HUES48 (cell line): ENCODE results near the gene SAMD11.

ENCODE experiments used
- H3K27ac ChIP-seq: one replicate; pipeline ENCODE4 v1.7.0; 2013; ENCODE audit warnings: low read depth, low read length, inconsistent platforms
- H3K27me3 ChIP-seq: 2 replicates; pipeline ENCODE4 v1.6.1; 2013; ENCODE audit warnings: mild to moderate bottlenecking, low read length; ENCODE audit not compliant: control insufficient read depth, insufficient read depth
- H3K36me3 ChIP-seq: 2 replicates; pipeline ENCODE4 v1.6.1; 2013; ENCODE audit warnings: low read length; ENCODE audit not compliant: control insufficient read depth, insufficient read depth
- H3K4me1 ChIP-seq: 2 replicates; pipeline ENCODE4 v1.6.1; 2013; ENCODE audit warnings: mild to moderate bottlenecking, low read length; ENCODE audit not compliant: control insufficient read depth, insufficient read depth
- H3K4me3 ChIP-seq: 2 replicates; pipeline ENCODE4 v1.5.1; 2013; ENCODE audit warnings: mild to moderate bottlenecking, low read depth, low read length
- H3K9ac ChIP-seq: 2 replicates; pipeline ENCODE4 v1.6.1; 2013; ENCODE audit warnings: mild to moderate bottlenecking, low read depth, low read length, moderate library complexity
- H3K9me3 ChIP-seq: 2 replicates; pipeline ENCODE4 v1.6.1; 2013; ENCODE audit warnings: low read length; ENCODE audit not compliant: control insufficient read depth, insufficient read depth

Gene SAMD11

GRCh38 chr1:906600-907420 lies 16.9 kb upstream of the SAMD11 start:
- peaks cover 69% of the 10 kb centered on the region for H3K27me3 ChIP-seq
- H3K4me1 ChIP-seq = 0 out of 2 replicates have a peak, but pooled peaks cover 2% of the 10 kb centered on the region
- H3K4me3 ChIP-seq = no peak overlapping the region
- no peaks in the 10 kb centered on the region for H3K36me3 ChIP-seq
- H3K27ac ChIP-seq = no peak overlapping the region
- no peaks in the 10 kb centered on the region for H3K9me3 ChIP-seq
- no peak overlapping the region for H3K9ac ChIP-seq

DNA sequence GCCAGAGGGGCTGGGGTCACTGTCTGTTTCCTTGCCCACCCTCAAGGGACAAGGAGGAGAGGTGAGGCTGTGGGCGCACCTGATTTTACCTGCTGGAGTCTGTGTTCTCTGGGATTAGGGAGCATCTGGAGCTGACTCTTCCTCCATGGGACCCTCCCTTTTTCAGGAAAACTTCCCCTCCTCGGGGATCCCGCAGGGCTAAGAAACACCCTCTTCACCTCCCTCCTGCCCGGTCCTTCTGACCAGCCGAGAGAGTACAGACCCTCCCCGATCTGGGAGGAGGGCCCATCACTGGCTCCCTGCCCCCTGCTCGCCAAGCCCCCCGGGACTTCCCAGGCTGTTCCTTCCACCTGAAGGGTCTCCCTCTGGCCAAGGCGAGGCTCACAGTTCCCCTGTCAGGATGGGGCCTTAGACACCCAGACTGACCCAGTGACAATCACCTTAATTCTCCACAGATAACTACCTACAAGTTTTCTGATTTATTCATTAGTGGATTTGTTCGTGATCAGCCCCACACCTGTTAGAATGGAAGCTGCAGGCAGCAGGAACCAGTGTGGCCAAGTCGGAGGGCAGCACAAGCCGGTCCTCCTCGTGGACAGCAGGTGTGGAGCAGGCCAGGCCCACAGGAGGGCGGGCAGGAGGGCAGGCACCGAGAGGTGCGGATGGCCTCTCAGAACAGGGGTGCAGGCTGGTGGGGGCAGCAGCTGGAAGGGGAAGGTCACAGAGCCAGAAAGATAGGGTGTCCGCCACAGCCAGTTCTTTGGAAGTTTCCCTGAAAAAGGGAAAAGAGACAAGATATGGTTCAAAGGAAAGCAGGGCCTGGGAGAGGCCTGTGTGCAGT lies 15.9 kb upstream of the SAMD11 start:
- H3K9me3 ChIP-seq = no peaks in the 10 kb centered on the region
- H3K27me3 ChIP-seq = peaks cover 74% of the 10 kb centered on the region
- H3K27ac ChIP-seq = no peak overlapping the region
- no peaks in the 10 kb centered on the region for H3K36me3 ChIP-seq
- no peak overlapping the region for H3K9ac ChIP-seq
- no peak overlapping the region for H3K4me3 ChIP-seq
- 0 out of 2 replicates have a peak, but pooled peaks cover 2% of the 10 kb centered on the region for H3K4me1 ChIP-seq

GRCh38 chr1:908661-909060 lies 15.1 kb upstream of the SAMD11 start:
- Histone ChIP-seq H3K27me3 (peaks cover 75% of the 10 kb centered on the region), H3K4me3 (no peak overlapping the region), H3K9ac (no peak overlapping the region), H3K4me1 (0 out of 2 replicates have a peak, but pooled peaks cover 2% of the 10 kb centered on the region), H3K27ac (no peak overlapping the region), H3K36me3 (no peaks in the 10 kb centered on the region), H3K9me3 (no peaks in the 10 kb centered on the region)

GRCh38 chr1:909861-910310 lies 13.8 kb upstream of the SAMD11 start:
- Histone ChIP-seq H3K9me3 (no peaks in the 10 kb centered on the region), H3K9ac (no peak overlapping the region), H3K36me3 (no peaks in the 10 kb centered on the region), H3K27ac (no peak overlapping the region), H3K4me3 (no peak overlapping the region), H3K27me3 (peaks cover 79% of the 10 kb centered on the region), H3K4me1 (0 out of 2 replicates have a peak, but pooled peaks cover 2% of the 10 kb centered on the region)

DNA sequence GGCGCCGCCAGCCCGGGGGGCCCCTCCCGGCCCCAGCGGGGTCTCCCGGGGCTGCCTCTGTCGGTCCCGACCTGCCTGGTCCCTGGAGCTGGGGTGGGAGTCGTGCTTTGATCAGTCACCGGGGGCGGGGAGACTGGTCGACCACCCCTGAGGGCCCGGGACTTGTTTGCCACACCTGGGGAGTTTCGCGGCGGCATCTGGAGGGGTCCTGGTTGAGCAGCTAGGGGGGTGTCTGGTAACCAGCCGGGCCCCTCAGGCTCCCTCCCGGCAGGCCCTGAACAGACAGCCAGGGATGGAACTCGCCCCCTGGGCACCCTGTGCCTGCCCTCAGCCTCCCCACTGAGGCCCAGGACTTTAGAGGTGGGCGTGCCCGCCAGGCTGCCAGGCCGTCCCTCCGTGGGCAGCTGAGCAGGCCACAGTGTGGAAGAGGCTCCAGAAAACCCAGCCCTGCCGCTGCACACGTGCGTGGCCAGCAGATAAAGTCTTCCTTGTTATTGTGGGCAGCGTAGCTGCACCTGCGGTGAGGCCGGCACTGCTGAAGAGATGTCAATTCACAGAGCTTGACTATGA lies 13.3 kb upstream of the SAMD11 start:
- H3K4me1 ChIP-seq = 0 out of 2 replicates have a peak, but pooled peaks cover 1% of the 10 kb centered on the region
- no peak overlapping the region for H3K9ac ChIP-seq
- H3K36me3 ChIP-seq = no peaks in the 10 kb centered on the region
- H3K9me3 ChIP-seq = no peaks in the 10 kb centered on the region
- peaks cover 79% of the 10 kb centered on the region for H3K27me3 ChIP-seq
- H3K27ac ChIP-seq = no peak overlapping the region
- no peak overlapping the region for H3K4me3 ChIP-seq

DNA sequence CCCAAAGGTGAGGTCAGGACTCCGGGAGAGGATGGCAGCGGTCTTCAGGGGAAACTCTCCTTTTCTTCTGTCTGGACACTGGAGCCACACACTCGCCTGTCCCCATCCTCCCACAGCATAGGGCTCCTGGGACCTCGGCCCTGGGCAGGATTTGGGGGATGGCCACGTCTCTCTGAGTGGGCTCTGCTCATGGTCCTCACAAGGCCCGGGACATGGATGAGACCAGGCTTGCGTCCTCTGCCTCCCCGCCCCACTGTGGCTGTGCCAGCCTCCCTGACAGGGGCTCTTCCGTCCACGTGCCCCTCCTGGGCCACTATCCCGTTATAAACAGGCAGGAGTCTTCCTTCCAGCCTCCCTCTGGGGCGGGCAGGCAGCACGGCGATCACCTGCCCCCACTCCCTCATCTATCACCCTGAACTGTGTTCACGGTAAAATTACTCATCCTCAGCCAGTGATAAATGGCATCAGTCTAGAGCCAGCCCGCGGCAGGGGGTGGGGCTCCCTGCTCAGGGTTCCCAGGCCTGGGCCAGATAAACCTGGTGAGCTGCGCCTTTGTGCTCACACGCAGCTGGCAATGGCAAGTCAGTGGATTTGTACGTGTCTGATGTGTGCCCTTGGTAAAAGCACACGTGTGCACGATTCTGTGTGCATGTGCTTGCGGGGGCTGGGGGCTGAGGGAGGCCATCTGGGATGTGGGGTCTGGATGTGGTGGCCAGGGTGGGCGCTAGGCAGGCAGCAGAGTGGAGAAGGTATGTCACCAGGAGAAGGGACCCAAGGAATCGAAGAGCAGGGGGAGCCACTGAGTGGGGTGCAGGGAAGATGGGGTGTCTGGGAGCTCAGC lies 12.6 kb upstream of the SAMD11 start:
- Histone ChIP-seq H3K27me3 (peaks cover 79% of the 10 kb centered on the region), H3K9ac (no peak overlapping the region), H3K9me3 (no peaks in the 10 kb centered on the region), H3K27ac (no peak overlapping the region), H3K4me1 (no peaks in the 10 kb centered on the region), H3K4me3 (no peak overlapping the region), H3K36me3 (no peaks in the 10 kb centered on the region)

- Histone ChIP-seq H3K9ac (no peak overlapping the region), H3K4me3 (no peak overlapping the region), H3K4me1 (no peaks in the 10 kb centered on the region), H3K27me3 (peaks cover 78% of the 10 kb centered on the region), H3K36me3 (no peaks in the 10 kb centered on the region), H3K27ac (no peak overlapping the region), H3K9me3 (no peaks in the 10 kb centered on the region)
Observed at GRCh38 chr1:911875-912739, 11.6 kb upstream of the SAMD11 start.

DNA sequence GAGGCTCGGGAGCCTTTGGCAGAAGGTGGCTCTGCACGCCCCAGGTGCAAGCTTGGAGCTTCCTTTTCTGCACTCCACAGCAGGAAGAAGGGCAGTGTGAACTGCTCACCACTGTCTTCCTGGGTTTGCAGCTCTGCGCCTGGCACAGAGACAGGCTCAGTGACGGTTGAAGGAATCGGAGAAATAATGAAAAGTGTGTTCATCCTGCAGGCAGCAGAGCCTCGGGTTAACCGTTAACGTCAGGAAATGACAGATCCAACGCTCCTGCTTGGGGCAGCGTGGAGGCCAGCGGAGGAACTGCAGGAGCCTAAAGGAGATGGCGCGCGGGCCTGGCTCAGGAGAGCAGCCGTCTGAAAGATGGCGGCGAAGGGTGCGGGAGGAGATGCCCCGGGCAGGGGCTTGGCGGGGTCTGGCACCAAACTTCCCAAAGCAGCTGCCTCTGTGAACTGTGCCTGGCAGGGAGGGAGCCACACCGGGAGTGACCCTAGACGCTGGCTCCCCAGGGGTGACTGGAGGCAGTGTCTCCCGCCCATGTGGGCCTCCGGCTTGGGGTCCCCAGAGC lies 10.9 kb upstream of the SAMD11 start:
- Histone ChIP-seq H3K27ac (no peak overlapping the region), H3K27me3 (peaks cover 78% of the 10 kb centered on the region), H3K9me3 (no peaks in the 10 kb centered on the region), H3K9ac (no peak overlapping the region), H3K4me3 (no peak overlapping the region), H3K36me3 (no peaks in the 10 kb centered on the region), H3K4me1 (no peaks in the 10 kb centered on the region; the same call in 1 of the 2 replicates)

GRCh38 chr1:913491-914130 lies 10.1 kb upstream of the SAMD11 start:
- Histone ChIP-seq H3K36me3 (no peaks in the 10 kb centered on the region), H3K4me3 (no peak overlapping the region), H3K9me3 (no peaks in the 10 kb centered on the region), H3K27ac (no peak overlapping the region), H3K4me1 (no peaks in the 10 kb centered on the region; the same call in 1 of the 2 replicates), H3K9ac (no peak overlapping the region), H3K27me3 (peaks cover 81% of the 10 kb centered on the region)
